ENCODE measurements around the gene DPM1.

The DPM1 gene

DNA sequence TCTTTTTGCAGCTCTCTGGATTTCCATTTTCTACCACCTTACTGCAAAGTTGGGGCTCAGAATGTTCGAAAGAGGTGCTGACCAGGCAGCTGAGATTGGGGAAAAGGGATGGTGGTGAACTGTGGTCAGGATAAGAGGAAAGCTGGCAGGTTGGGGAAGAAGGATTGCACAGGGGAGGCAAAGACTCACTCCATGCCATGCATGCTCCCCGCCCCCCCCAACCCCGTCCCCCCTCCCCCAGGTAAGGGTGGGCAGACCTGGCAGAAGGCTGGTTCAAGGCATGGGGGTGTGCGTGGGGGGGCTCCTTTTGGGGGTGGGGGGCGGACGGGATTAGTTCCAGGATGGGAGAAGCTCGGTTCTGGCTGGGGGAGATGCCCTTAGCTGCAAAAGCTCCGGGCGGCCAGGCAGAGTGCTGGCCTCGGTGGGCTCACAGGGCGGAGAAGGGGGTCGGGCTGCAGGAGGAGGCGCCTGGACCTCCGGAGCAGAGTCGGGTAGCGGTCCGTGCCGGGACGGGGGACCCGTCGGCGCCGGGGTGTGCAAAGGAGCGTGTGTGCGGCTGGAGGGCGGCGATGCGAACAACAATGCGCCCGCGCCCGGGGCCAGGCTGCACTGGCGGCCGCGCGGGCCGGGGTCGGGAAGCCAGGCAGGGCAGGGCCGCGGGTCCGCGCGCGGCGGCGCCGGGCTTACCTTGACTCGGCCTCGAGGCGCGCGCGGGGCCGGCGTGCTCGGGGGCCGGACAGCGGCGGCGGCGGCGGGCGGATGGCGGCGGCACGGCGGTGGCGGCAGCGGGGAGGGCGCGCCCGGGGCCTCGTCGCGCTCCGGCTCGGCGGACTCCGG lies 28.0 kb downstream of the DPM1 start:
- no peak for DNase-seq (ENCODE audit: low read depth)

- peak; percentile 95 for DNase-seq (ENCODE audit: low read depth)
Observed at GRCh38 chr20:50929299-50930138, 28.8 kb downstream of the DPM1 start.

- DNase-seq (ENCODE audit: low read depth): no peak
Observed at GRCh38 chr20:50928469-50928868, 29.9 kb downstream of the DPM1 start.

DNA sequence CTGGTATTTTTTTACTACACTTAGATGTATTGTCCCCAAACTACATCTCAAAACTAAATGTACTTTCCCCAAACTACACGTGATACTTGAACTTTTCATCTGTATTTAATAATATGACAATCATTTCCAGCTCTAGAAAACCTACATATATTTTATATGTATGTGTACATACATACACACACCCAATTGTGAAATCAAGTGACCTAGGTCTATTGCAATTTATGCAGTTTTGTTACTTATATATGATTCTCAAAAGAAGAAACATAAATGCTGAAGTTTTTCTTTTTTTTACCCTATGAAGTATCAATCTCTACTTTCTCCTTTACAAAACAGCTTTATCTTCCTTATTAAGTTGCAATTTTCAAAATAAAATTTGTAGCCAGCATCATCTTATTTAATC lies 31.8 kb downstream of the DPM1 start:
- DNase-seq (ENCODE audit: low read depth): no peak

DNA sequence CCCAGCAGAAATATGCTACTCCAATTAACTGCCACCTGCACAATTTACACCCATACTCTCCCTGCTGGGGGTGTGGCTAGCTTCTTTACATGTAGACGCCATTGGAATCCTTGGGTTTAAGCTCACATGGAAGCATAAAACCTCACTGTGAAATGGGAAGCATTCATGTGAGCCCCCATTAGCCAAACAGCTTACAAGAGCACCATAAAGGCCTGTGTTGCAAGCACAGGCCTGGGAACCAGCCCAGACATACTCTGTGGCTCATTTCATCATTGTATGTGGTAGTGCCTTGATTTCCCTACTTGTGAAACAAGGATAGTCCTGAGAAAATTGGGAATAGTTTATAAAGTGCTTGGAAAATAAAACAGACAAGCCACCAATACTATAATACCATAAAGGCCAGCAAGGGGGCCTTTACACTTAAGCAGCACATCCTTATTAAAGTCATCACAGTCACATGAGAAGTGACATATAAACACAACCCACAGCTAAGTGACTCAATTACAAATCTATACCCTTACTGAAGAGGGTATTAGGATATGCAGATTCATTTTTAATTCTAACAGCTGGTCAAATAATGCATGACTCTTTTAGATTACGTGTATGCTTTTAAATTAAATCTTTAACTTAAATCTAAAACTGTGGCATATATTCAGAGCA lies 33.9 kb downstream of the DPM1 start:
- no peak for DNase-seq (ENCODE audit: low read depth)

DNA sequence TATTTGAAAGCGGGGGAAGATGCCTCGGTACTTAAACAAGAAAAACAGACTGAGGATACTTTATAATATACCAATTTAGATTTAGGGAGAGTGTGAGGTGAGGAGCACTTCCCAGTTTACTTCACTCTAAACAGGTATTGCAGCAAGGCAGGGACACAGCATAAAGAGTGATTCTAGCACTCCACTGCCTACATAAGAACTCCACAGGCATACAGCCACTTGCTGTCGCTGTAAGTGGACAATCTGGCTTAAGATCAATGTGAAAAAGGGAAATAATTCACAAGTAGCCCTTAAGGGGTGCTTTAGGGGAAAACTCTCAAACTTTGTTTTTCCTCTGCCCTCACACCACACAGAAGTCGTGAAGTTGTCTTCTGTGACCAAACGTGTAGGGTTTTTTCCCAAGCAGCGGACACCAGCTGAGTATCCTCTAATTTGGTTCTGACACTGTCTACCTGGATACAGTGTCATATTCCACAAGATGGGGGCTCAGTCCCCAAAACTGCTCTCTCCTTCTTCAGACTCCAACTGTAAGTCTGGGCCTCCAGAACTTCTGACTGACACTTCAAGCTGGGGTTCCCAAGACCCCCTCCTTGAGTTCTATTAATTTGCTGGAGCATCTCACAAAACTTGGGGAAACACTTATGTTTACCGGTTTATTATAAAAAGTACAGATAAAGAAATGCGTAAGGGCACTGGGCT lies 36.4 kb downstream of the DPM1 start:
- no peak for DNase-seq (ENCODE audit: low read depth)

GRCh38 chr20:50920997-50921396 lies 37.3 kb downstream of the DPM1 start:
- DNase-seq (ENCODE audit: low read depth): peak; percentile 38

- peak; percentile 50 for DNase-seq (ENCODE audit: low read depth)
Observed at GRCh38 chr20:50919567-50919966, 38.8 kb downstream of the DPM1 start.

DNA sequence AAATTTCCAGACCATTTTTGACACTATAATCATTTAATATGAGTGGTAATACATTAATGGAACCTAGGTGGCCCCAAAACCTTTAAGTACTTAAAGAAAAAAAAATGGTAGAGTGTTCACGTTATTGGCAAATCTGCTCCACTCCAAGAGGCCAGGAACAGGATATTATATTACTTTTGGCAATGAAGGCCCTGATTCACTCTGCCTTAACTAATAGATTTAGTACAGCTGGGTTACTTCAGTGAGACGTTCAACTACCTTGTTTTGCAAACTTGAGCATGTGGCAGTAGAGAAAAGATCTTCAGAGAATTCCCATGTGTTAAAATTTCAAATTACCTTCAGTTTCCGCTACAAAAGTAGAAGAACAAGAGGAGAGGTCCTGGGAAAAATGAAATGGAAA lies 39.9 kb downstream of the DPM1 start:
- no peak for DNase-seq (ENCODE audit: low read depth)

- DNase-seq (ENCODE audit: low read depth): no peak
Observed at GRCh38 chr20:50916934-50917333, 41.4 kb downstream of the DPM1 start.

DNA sequence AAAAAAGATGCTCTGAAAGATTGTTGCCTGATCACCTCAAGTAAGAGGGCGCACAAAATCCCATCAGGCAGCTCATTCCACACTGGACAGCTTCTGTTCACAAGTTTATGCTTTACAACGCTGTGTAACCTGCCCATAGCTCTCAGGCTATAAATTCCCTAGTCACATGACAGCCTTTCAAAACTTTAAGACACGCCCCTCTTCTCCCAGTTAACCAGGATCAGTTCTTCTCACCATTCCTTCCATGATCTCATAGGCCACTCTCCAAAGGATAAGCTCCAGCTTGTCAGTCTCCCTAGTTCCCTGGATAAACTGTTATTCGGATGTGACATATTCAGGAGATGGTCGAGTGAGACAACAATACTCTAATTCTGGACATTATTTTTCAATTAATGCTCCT lies 42.1 kb downstream of the DPM1 start:
- DNase-seq (ENCODE audit: low read depth): peak; percentile 63

DNA sequence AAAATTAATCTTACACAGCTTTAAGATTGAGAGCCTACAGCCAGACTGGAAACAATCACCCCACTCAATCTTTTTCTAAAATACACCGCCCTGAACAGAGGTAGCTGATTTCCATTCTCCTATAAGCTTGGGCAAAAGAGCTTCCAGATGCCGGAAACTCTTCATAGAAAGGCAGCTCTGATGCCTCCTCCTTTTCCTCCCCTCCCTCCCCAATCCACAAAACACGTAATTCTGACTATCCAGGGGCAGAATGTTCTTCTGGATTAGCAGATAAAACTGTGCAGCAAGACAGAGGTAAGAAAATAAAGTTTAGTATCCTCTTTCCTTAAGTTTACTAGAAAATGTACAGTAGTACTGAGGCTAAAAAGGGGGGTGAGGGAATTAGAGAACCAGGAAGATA lies 42.9 kb downstream of the DPM1 start:
- DNase-seq (ENCODE audit: low read depth): peak; percentile 69

GRCh38 chr20:50913690-50914375 lies 44.5 kb downstream of the DPM1 start:
- peak; percentile 87 for DNase-seq (ENCODE audit: low read depth)

DNA sequence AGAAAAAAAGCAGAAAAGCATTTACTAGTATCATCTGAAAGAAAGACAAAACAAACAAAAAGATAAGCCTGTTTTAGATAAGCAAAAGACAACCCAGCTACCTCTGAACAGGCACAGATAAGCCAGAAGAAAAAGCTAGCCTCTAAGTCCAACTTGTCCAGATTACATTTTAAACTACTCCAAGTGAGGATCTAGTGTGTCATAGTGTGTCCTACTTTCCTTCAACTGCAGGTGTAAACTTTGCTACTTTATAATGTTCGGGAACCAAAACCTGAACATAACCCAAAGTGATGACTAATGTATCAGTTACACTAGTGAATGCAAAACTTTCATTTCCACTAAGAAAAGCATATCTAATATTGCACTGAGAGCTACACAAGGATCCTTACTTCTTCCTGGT lies 46.6 kb downstream of the DPM1 start:
- no peak for DNase-seq (ENCODE audit: low read depth)

DNA sequence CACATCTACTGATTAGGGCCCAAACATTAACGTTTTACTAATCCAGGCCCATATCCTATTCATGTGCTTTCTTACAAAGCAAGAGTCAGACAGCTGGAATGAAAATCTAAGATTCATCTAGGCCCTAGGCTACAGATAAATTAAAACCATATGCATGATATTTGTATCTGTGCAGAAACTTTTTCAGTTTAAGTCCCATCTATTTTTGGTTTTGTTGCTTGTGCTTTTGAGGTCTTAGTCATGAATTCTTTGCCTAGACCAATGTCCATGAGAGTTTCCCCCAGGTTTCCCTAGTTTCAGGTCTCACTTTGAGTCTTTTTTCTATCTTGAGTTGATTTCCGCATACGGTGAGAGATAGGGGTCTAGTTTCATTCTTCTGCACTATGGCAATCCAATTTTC lies 47.3 kb downstream of the DPM1 start:
- DNase-seq (ENCODE audit: low read depth): peak; percentile 95

DNA sequence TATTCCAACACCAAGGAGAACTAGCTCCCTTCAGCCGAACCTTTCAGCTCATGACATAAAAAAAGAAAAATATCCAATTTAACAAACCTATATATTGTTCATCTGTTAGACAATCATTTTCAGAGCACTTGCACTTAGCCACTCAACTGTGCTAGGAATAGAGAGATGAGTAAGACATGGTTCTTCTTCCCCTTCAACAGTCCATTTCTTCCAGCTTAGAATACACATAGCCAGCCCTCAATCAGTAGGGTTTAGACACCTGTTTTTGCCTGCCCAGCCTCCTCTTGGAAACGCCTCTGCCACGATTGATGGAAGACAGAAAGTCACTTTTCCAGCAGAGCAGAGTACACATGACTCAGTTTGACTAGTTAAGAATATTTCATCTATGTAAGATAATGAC lies 48.9 kb downstream of the DPM1 start:
- DNase-seq (ENCODE audit: low read depth): no peak

GRCh38 chr20:50904067-50904570 lies 54.2 kb downstream of the DPM1 start:
- DNase-seq (ENCODE audit: low read depth): no peak

DNA sequence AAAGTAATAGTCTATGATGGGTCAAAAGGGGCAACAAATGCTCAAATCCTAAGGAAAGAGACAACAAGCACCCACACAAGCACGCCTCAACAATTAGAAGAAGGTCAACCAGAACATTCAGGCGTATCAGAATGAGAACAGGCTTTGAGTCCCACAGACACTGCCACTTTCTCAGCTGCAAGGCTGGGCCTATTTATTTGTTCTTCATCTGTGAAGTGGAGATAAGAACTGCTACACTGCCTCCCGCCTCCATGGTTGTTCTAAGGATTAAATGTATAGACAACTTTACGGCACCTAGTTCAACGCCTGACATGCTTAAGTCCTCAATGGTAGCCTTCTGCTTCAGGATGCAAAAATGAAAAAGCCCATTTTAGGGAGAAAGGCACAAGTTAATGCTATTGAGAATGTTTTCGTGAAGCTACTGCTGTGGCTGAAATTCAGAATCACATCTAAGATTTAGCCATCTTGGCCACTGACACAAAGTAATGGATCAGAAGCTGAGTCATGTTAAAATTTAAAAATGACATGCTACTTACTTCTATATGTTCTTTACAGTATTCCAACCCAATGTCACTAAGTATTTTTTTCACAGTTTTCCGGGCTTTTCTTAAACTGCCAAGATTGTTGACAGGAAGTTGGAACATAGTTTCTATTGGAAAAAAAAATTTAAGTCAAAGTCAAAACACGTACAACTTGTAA lies 54.8 kb downstream of the DPM1 start:
- DNase-seq (ENCODE audit: low read depth): no peak

DNA sequence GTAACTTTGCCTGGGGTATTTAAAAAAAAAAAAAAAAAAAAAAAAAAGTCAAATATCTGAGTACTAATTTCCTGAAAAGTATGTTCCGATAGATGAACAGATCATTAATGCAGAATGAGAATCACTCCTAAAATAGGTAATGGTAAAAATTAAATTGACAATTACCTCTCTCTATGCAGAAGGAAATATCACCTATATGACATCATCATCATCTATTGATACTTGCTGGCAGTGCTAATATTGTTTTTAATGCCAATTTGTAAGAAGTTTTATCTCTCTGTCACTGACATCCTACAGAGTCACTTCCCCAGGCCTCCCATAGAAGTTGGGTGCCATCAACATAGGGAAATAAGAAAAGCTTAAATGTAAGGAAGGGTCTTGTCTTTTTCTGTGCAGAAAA lies 57.0 kb downstream of the DPM1 start:
- DNase-seq (ENCODE audit: low read depth): no peak

GRCh38 chr20:50900261-50900660 lies 58.1 kb downstream of the DPM1 start:
- no peak for DNase-seq (ENCODE audit: low read depth)

- DNase-seq (ENCODE audit: low read depth): no peak
Observed at GRCh38 chr20:50898475-50898874, 59.9 kb downstream of the DPM1 start.

All from EH (cell line).